MM.1S (cell line): ENCODE measurements around the gene DHX9.
A peak's percentile ranks its signal among the peaks of the same experiment; 100 is the strongest.

Experiments
- DNase-seq: peaks from one replicate; pipeline ENCODE4 v3.0.0-alpha.2; 2015
- H2AFZ ChIP-seq: fragments of 300-600 bp; sonication (generic); 2 replicates; pipeline ENCODE4 v1.6.0; 2016; ENCODE audit warnings: antibody characterized with exemption, low read length
- H3F3A ChIP-seq: fragments of 300-600 bp; sonication (generic); 2 replicates; pipeline ENCODE4 v1.6.1; 2016; ENCODE audit warnings: mild to moderate bottlenecking, antibody characterized with exemption, low read length, moderate library complexity, mixed read lengths; ENCODE audit not compliant: insufficient read depth
- H3K27ac ChIP-seq: fragments of 300-600 bp; sonication (generic); 2 replicates; pipeline ENCODE4 v1.5.1; 2016; ENCODE audit warnings: mild to moderate bottlenecking, low read length
- H3K27me3 ChIP-seq: fragments of 300-600 bp; sonication (generic); replicated peaks from 2 replicates; pipeline ENCODE4 v1.6.0; 2016; ENCODE audit warnings: low read length; ENCODE audit not compliant: insufficient read depth
- H3K36me3 ChIP-seq: fragments of 300-600 bp; sonication (generic); replicated peaks from 2 replicates; pipeline ENCODE4 v1.6.1; 2016; ENCODE audit warnings: mild to moderate bottlenecking, low read length, mixed read lengths; ENCODE audit not compliant: insufficient read depth
- H3K4me1 ChIP-seq: fragments of 300-600 bp; sonication (generic); 2 replicates; pipeline ENCODE4 v1.6.1; 2016; ENCODE audit warnings: low read length, mixed read lengths
- H3K4me2 ChIP-seq: fragments of 300-600 bp; sonication (generic); 2 replicates; pipeline ENCODE4 v1.6.0; 2016; ENCODE audit warnings: low read depth, low read length
- H3K4me3 ChIP-seq: fragments of 300-600 bp; sonication (generic); 2 replicates; pipeline ENCODE4 v1.5.1; 2016; ENCODE audit warnings: low read length, mixed read lengths
- H3K79me2 ChIP-seq: fragments of 300-600 bp; sonication (generic); 2 replicates; pipeline ENCODE4 v1.6.1; 2016; ENCODE audit warnings: mixed run types, low read length, mixed read lengths
- H3K9ac ChIP-seq: fragments of 300-600 bp; sonication (generic); 2 replicates; pipeline ENCODE4 v1.6.1; 2016; ENCODE audit warnings: low read length, mixed read lengths
- H3K9me2 ChIP-seq: fragments of 300-600 bp; sonication (generic); replicated peaks from 2 replicates; pipeline ENCODE4 v1.6.1; 2016; ENCODE audit warnings: mild to moderate bottlenecking, low read length, mixed read lengths; ENCODE audit not compliant: insufficient read depth
- H3K9me3 ChIP-seq: fragments of 300-600 bp; sonication (generic); replicated peaks from 2 replicates; pipeline ENCODE4 v1.6.1; 2016; ENCODE audit warnings: mild to moderate bottlenecking, low read length, mixed read lengths; ENCODE audit not compliant: insufficient read depth
- H4K20me1 ChIP-seq: fragments of 300-600 bp; sonication (generic); 2 replicates; pipeline ENCODE4 v1.6.1; 2016; ENCODE audit warnings: mild to moderate bottlenecking, low read length, moderate library complexity, mixed read lengths; ENCODE audit not compliant: insufficient read depth
- CTCF ChIP-seq: fragments of 300-600 bp; sonication (generic); IDR thresholded peaks from 2 replicates; pipeline ENCODE4 v1.5.1; 2016; ENCODE audit warnings: antibody characterized with exemption, low read length, mixed read lengths
- EZH2 ChIP-seq: fragments of 300-600 bp; sonication (generic); optimal IDR thresholded peaks from 2 replicates; pipeline ENCODE3; 2017; ENCODE audit warnings: low read depth, mild to moderate bottlenecking, antibody characterized with exemption, low read length, mixed read lengths
- EZH2phosphoT487 ChIP-seq: fragments of 300-600 bp; sonication (generic); IDR thresholded peaks from 2 replicates; pipeline ENCODE4 v1.6.1; 2018; ENCODE audit warnings: antibody characterized with exemption, low read length

DHX9 gene

GRCh38 chr1:182803846-182804245, 35.3 kb upstream of the DHX9 start:
- Histone ChIP-seq H3K9ac (no peak overlapping the region), H4K20me1 (no peaks in the 10 kb centered on the region), H3K9me3 (no peaks in the 10 kb centered on the region), H3K27ac (no peak overlapping the region), H2AFZ (no peak overlapping the region), H3K4me2 (no peak overlapping the region), H3F3A (no peaks in the 10 kb centered on the region), H3K4me3 (no peak overlapping the region), H3K27me3 (no peaks in the 10 kb centered on the region), H3K9me2 (no peaks in the 10 kb centered on the region), H3K36me3 (no peaks in the 10 kb centered on the region), H3K4me1 (no peaks in the 10 kb centered on the region), H3K79me2 (no peaks in the 10 kb centered on the region)
- TF ChIP-seq CTCF (no peak), EZH2 (no peak), EZH2phosphoT487 (no peak)
- DNase-seq: no peak

- DNase-seq: no peak
- H4K20me1 ChIP-seq: no peaks in the 10 kb centered on the region
- H3K27ac ChIP-seq: no peak overlapping the region
- no peaks in the 10 kb centered on the region for H3K36me3 ChIP-seq
- H3K4me2 ChIP-seq: no peak overlapping the region
- no peak overlapping the region for H2AFZ ChIP-seq
- no peak overlapping the region for H3K4me3 ChIP-seq
- no peak overlapping the region for H3K9ac ChIP-seq
- no peaks in the 10 kb centered on the region for H3K79me2 ChIP-seq
- TF ChIP-seq CTCF: 0 out of 2 replicates have a peak, but pooled peaks have one; percentile 9
- TF ChIP-seq EZH2: no peak
- H3K27me3 ChIP-seq: no peaks in the 10 kb centered on the region
- H3K4me1 ChIP-seq: no peaks in the 10 kb centered on the region
- no peaks in the 10 kb centered on the region for H3K9me2 ChIP-seq
- no peaks in the 10 kb centered on the region for H3K9me3 ChIP-seq
- H3F3A ChIP-seq: no peaks in the 10 kb centered on the region
Measured at GRCh38 chr1:182806015-182806678, 33.0 kb upstream of the DHX9 start.

- no peak for TF ChIP-seq CTCF
- H3K36me3 ChIP-seq: no peaks in the 10 kb centered on the region
Measured at GRCh38 chr1:182807907-182808306, 31.2 kb upstream of the DHX9 start.

More at GRCh38 chr1:182807907-182808306, 31.2 kb upstream of the DHX9 start:
- no peak overlapping the region for H3K9ac ChIP-seq
- H4K20me1 ChIP-seq: no peaks in the 10 kb centered on the region
- H3K4me1 ChIP-seq: no peaks in the 10 kb centered on the region
- H2AFZ ChIP-seq: no peak overlapping the region
- no peak overlapping the region for H3K4me2 ChIP-seq
- no peaks in the 10 kb centered on the region for H3F3A ChIP-seq
- no peak overlapping the region for H3K4me3 ChIP-seq
- no peaks in the 10 kb centered on the region for H3K27me3 ChIP-seq
- no peaks in the 10 kb centered on the region for H3K9me3 ChIP-seq
- H3K79me2 ChIP-seq: no peaks in the 10 kb centered on the region
- no peaks in the 10 kb centered on the region for H3K9me2 ChIP-seq
- H3K27ac ChIP-seq: no peak overlapping the region
- no peak for DNase-seq
